GM12874 (cell line): ENCODE data around the gene GPRC5B.

Source experiments
- CTCF ChIP-seq: IDR thresholded peaks from 2 replicates; pipeline ENCODE4 v1.5.1; 2011; ENCODE audit warnings: low read depth, mild to moderate bottlenecking, control low read depth, low read length, moderate library complexity; ENCODE audit not compliant: insufficient read depth

Gene GPRC5B

GRCh38 chr16:19833581-19833980 is 51.1 kb downstream of the GPRC5B start:
- no peak for TF ChIP-seq CTCF

- no peak for TF ChIP-seq CTCF
Measured at GRCh38 chr16:19833176-19833575, 51.5 kb downstream of the GPRC5B start.

GRCh38 chr16:19831678-19832077 is 53.0 kb downstream of the GPRC5B start:
- TF ChIP-seq CTCF = no peak

- TF ChIP-seq CTCF = no peak
Measured at GRCh38 chr16:19830902-19831560, 53.6 kb downstream of the GPRC5B start.

GRCh38 chr16:19829844-19830692 is 54.6 kb downstream of the GPRC5B start:
- no peak for TF ChIP-seq CTCF

- no peak for TF ChIP-seq CTCF
Measured at GRCh38 chr16:19824216-19824615, 60.4 kb downstream of the GPRC5B start.

GRCh38 chr16:19823322-19823721 is 61.3 kb downstream of the GPRC5B start:
- TF ChIP-seq CTCF = no peak
